ENCODE measurements around the gene PIK3CD.

DNA sequence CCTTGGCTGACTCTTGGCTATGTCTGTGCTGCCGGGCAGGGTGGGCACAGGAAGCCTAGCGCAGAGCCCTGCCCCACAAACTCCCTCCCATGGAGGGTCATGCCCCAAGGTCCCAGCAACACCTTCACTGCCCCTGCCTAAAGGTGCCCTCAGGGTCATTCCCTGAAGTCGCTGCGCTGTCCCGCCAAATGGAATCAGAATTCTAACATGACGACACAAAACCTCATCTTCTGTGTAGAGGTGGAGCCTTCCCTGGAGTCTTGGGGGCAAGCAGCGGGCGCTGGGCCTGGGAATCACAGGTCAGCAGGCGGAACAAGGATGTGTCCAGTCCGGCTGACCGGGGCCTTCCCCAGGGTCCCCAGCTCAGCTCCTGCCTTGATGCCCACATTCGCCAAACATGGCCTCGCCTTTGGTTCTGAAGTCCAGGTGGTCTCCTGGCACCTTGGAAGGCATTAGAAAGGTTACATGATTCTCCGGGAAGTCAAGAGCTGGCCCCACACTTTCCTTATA lies 45.5 kb upstream of the PIK3CD start:
- TF ChIP-seq, protein P1, sequence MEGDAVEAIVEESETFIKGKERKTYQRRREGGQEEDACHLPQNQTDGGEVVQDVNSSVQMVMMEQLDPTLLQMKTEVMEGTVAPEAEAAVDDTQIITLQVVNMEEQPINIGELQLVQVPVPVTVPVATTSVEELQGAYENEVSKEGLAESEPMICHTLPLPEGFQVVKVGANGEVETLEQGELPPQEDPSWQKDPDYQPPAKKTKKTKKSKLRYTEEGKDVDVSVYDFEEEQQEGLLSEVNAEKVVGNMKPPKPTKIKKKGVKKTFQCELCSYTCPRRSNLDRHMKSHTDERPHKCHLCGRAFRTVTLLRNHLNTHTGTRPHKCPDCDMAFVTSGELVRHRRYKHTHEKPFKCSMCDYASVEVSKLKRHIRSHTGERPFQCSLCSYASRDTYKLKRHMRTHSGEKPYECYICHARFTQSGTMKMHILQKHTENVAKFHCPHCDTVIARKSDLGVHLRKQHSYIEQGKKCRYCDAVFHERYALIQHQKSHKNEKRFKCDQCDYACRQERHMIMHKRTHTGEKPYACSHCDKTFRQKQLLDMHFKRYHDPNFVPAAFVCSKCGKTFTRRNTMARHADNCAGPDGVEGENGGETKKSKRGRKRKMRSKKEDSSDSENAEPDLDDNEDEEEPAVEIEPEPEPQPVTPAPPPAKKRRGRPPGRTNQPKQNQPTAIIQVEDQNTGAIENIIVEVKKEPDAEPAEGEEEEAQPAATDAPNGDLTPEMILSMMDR (conservative IDR thresholded peaks at IDR 0.05), result no peak
- TF ChIP-seq EZH2 (IDR thresholded peaks at IDR 0.05; ENCODE audit: low read depth), result no peak

Data from PC-9 (cell line).